ENCODE results near the gene GEMIN7. TPM values are rescaled to one million over a fixed set of nuclear protein-coding genes. Genes with fewer than 3 reads are reported as not detected.
A peak's percentile ranks its signal among the peaks of the same experiment; 100 is the strongest.

Gene GEMIN7
- total RNA-seq, 3 donors from 2014 or later: 21.3 to 35.1 (median 22.1) TPM

DNA sequence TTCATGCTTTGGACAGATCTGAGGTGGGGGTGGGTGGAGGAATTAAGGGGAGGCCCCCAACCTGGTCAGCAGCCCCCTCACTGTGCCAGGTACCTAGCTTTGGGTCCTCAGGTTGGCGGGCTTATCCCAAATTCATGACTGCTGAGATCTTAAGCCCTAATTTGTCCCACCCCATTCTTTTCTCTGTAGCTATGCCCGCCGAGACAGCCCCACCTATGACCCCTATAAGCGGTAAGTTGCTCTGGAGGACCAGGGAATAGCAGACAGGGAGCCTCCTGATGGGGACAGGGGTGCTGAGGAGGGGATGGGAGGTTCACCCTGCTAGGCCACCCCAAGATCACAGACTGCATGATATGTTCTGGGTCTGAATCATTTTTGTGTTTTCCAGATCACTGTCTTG lies 17.1 kb upstream of the GEMIN7 start:
- no peak overlapping the region for H3K27ac ChIP-seq
- H3K9me3 ChIP-seq: no peaks in the 10 kb centered on the region
- no peak overlapping the region for H3K4me3 ChIP-seq
- DNase-seq (ENCODE audit: low spot score in 2 of 2): no peak
- H3K27me3 ChIP-seq: no peaks in the 10 kb centered on the region
- intact Hi-C loops (cut with DNase I; ENCODE audit: low total_unique reads): loop anchor here (10.0 kb wide), 1 partner anchor 53 kb away; no protein-coding TSS in a partner anchor
- peaks cover 7% of the 10 kb centered on the region for H3K36me3 ChIP-seq
- TF ChIP-seq POLR2AphosphoS5 (IDR thresholded peaks at IDR 0.05): no peak
- H3K4me1 ChIP-seq: no peaks in the 10 kb centered on the region

DNA sequence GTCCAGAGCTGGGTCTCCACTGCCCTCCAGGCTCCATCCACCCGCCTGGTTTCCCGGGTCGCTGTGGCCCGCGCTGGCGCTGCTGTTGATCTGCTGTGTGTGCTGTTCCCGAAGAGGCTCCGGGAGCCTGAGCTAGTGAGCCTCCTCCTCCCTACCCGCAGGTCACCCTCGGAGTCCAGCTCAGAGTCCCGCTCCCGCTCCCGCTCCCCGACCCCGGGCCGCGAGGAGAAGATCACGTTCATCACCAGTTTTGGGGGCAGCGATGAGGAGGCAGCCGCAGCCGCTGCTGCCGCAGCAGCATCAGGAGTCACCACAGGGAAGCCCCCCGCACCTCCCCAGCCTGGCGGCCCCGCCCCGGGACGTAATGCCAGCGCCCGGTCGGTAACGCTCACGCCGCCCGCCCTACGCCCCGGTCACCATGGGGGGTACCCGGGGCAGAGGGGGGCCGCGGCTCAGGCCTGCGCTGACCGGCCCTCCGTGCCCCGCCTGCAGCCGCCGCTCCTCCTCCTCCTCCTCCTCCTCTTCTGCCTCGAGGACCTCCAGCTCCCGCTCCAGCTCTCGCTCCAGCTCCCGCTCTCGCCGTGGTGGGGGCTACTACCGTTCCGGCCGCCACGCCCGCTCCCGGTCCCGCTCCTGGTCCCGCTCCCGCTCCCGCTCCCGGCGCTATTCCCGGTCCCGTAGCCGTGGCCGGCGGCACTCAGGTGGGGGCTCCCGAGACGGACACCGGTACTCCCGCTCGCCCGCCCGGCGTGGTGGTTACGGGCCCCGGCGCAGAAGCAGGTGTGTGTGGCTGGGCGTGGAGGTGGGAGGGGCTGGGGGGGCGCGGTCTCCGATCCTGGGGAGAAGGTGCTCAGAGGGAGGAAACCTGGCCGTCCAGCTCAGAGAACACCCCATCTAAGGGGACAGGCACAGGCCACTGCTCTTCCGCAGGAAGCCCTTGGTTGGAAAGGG lies 14.9 kb upstream of the GEMIN7 start:
- H3K27me3 ChIP-seq: no peaks in the 10 kb centered on the region
- H3K4me3 ChIP-seq: no peak overlapping the region
- DNase-seq (ENCODE audit: low spot score in 2 of 2): no peak
- intact Hi-C loops (cut with DNase I; ENCODE audit: low total_unique reads): loop anchor here (10.0 kb wide), 1 partner anchor 51 kb away; no protein-coding TSS in a partner anchor
- H3K27ac ChIP-seq: no peak overlapping the region
- no peaks in the 10 kb centered on the region for H3K9me3 ChIP-seq
- H3K36me3 ChIP-seq: peaks cover 15% of the 10 kb centered on the region
- TF ChIP-seq POLR2AphosphoS5 (IDR thresholded peaks at IDR 0.05) (no peak), POLR2A (IDR thresholded peaks at IDR 0.05) (no peak)
- TF ChIP-seq, protein P1, sequence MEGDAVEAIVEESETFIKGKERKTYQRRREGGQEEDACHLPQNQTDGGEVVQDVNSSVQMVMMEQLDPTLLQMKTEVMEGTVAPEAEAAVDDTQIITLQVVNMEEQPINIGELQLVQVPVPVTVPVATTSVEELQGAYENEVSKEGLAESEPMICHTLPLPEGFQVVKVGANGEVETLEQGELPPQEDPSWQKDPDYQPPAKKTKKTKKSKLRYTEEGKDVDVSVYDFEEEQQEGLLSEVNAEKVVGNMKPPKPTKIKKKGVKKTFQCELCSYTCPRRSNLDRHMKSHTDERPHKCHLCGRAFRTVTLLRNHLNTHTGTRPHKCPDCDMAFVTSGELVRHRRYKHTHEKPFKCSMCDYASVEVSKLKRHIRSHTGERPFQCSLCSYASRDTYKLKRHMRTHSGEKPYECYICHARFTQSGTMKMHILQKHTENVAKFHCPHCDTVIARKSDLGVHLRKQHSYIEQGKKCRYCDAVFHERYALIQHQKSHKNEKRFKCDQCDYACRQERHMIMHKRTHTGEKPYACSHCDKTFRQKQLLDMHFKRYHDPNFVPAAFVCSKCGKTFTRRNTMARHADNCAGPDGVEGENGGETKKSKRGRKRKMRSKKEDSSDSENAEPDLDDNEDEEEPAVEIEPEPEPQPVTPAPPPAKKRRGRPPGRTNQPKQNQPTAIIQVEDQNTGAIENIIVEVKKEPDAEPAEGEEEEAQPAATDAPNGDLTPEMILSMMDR (IDR thresholded peaks at IDR 0.05): no peak
- peaks cover 0 to 2% of the 10 kb centered on the region in 2 donors for H3K4me1 ChIP-seq

DNA sequence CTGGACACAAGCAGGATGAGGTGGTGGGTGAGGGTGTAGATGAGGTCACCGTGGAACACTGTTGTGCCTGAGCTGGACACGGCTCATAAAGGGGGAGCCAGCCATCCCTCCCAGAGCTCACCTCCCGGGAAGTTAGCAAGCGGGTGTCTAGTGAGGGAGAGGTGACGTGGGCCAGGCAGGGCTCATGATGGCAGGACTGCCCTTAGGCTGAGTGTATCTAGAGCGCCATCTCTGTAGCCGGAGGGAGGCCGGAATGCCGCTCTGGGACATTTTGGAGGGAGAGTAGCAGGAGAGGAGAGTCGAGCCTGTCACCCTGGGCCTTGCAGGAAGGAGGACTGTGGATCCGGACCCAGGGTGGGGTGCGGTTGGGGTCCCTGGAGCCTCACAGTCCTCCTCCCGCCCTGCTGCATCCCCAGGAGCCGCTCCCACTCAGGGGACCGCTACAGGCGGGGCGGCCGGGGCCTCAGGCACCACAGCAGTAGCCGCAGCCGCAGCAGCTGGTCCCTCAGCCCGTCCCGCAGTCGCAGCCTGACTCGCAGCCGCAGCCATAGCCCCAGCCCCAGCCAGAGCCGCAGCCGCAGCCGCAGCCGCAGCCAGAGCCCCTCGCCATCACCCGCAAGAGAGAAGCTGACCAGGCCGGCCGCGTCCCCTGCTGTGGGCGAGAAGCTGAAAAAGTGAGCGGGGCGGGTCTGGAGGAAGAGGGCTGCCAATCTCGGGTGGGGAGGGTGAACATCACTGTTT lies 12.0 kb upstream of the GEMIN7 start:
- H3K9me3 ChIP-seq: no peaks in the 10 kb centered on the region
- TF ChIP-seq POLR2AphosphoS5 (IDR thresholded peaks at IDR 0.05) (no peak), POLR2A (IDR thresholded peaks at IDR 0.05) (no peak)
- TF ChIP-seq, protein P1 (IDR thresholded peaks at IDR 0.05): no peak
- DNase-seq (ENCODE audit: low spot score in 2 of 2): no peak
- H3K27ac ChIP-seq: peak overlapping the region; percentile 13 to 25
- H3K4me3 ChIP-seq: no peak overlapping the region
- intact Hi-C loops (cut with DNase I; ENCODE audit: low total_unique reads): loop anchor here (10.0 kb wide), 1 partner anchor 48 kb away; no protein-coding TSS in a partner anchor
- H3K36me3 ChIP-seq: peaks cover 8% of the 10 kb centered on the region
- H3K4me1 ChIP-seq: peaks cover 10 to 31% of the 10 kb centered on the region in 2 donors
- no peaks in the 10 kb centered on the region for H3K27me3 ChIP-seq

DNA sequence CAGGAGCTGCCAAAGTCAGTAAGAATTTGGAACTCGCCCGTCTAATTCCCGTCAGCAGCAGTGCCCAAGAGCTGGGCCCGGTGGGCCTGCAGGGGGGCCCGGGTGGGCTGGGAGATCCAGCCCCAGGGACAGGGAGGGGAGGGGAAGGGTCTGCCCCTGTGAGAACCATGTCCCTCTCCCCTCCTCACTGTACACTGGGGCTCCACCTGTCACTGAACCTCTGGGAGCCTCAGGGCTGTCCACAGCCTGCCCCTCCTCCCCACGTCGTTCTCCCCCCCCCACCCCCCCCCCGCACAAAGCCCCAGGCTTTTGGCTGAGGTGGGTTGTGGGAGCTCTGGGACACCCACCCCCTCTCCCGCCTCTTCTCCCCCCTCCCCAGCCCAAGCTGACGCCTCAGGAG lies 11.0 kb upstream of the GEMIN7 start:
- no peak for DNase-seq (ENCODE audit: low spot score in 2 of 2)
- intact Hi-C loops (cut with DNase I; ENCODE audit: low total_unique reads): loop anchor here (10.0 kb wide), 1 partner anchor 47 kb away; no protein-coding TSS in a partner anchor
- TF ChIP-seq, protein P1 (IDR thresholded peaks at IDR 0.05): no peak
- TF ChIP-seq POLR2AphosphoS5 (IDR thresholded peaks at IDR 0.05) (no peak), POLR2A (IDR thresholded peaks at IDR 0.05) (no peak)
- H3K36me3 ChIP-seq: peaks cover 8% of the 10 kb centered on the region
- peaks cover 10 to 34% of the 10 kb centered on the region in 2 donors for H3K4me1 ChIP-seq
- H3K27ac ChIP-seq: peak overlapping the region; percentile 20 to 66
- H3K27me3 ChIP-seq: no peaks in the 10 kb centered on the region
- no peaks in the 10 kb centered on the region for H3K9me3 ChIP-seq
- H3K4me3 ChIP-seq: no peak overlapping the region

DNA sequence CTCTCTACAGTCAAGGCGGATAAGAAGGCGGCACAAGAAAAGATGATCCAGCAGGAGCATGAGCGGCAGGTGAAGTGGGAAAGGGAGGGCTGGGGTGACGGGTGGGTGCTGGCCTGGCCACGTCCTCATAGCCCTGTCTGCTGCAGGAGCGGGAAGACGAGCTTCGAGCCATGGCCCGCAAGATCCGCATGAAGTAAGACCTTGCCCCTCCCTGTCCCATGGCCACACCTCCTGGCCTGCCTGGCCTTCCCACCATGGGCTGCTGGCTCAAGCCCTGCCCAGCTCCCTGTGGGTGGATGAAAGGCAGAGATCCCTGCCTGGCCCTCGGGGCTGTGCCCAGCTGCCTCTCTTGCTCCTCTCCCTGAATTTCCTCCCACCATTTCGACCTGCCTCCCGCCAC lies 10.0 kb upstream of the GEMIN7 start:
- TF ChIP-seq POLR2AphosphoS5 (IDR thresholded peaks at IDR 0.05) (no peak), POLR2A (IDR thresholded peaks at IDR 0.05) (no peak)
- TF ChIP-seq, protein P1 (IDR thresholded peaks at IDR 0.05): no peak
- peak; percentile 75 to 84 for DNase-seq (ENCODE audit: low spot score in 2 of 2)
- peaks cover 8% of the 10 kb centered on the region for H3K36me3 ChIP-seq

More for the DNA sequence above, 10.0 kb upstream of the GEMIN7 start:
- no peak overlapping the region for H3K4me3 ChIP-seq
- intact Hi-C loops (cut with DNase I; ENCODE audit: low total_unique reads): loop anchor here (10.0 kb wide), 1 partner anchor 46 kb away; no protein-coding TSS in a partner anchor
- no peaks in the 10 kb centered on the region for H3K9me3 ChIP-seq
- no peaks in the 10 kb centered on the region for H3K27me3 ChIP-seq
- peaks cover 10 to 34% of the 10 kb centered on the region in 2 donors for H3K4me1 ChIP-seq
- peak overlapping the region; percentile 66 to 87 for H3K27ac ChIP-seq

Data from breast epithelium (tissue), 4 donors.